ENCODE measurements around the gene RPL21.
A peak's percentile ranks its signal among the peaks of the same experiment; 100 is the strongest.
"Not testable (repeated sequence)": the region's sequence is repeated elsewhere in the genome, so short reads cannot be mapped to it uniquely, and the experiment has no call there.

RPL21 gene

DNA sequence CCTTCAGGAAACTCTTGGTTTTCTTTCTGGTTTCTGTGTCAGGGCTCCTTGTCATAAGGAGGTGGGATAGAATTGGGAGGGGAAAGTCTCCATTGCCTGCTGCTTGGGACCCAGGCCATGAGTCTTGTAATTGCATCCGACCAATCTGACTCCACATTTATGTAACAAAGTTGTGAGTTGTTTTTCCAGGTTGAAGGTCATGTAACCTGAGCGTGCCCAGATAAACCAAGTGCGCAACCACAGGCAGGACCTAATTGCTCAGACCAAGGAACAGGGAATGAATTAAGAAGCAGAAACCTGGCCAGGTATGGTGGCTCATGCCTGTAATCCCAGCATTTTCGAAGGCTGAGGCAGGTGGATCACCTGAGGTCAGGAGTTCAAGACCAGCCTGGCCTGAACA is 37.0 kb downstream of the RPL21 start (continued):
- no peak for TF ChIP-seq ZNF423 (tag by site-specific recombination; IDR thresholded peaks at IDR 0.05)
- no peak for TF ChIP-seq ZNF560 (tag by site-specific recombination; IDR thresholded peaks at IDR 0.05; ENCODE audit: borderline replicate concordance)

DNA sequence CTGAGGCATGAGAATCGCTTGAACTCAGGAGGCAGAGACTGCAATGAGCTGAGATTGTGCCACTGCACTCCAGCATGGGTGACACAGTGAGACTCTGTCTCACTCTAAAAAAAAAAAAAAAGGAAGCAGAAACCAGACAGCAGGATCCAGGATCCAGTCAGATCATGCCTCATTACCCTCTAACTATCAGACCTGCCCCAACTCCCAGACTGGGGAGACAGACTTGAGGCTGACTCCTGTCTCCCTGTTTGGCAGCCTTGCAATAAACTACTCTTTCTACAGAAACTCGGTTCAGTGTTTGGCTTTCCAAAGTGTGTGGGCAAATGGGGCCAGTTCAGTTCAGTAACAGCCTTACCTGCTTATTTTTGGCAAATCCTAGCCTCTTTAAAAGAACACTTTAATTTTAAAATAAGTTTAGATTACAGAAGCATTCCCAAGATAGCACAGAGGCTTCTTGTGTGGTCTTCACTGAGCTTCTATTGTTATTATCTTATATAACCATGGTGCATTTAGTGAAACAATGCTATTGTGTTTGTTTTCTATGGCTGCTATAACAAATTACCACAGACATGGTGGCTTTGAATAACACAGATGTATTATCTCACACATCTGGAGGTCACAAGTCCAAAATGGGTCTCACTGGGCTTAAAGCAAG is 37.8 kb downstream of the RPL21 start:
- no peaks in the 10 kb centered on the region for H3K36me3 ChIP-seq (ENCODE audit: control insufficient read depth in 2 of 2, insufficient read depth in 1 of 2, low read length in 2 of 2)
- no peak overlapping the region for H3K27ac ChIP-seq (ENCODE audit: extremely low read depth, low read depth, low read length)
- H3K9me3 ChIP-seq (ENCODE audit: control insufficient read depth, insufficient read depth, low read depth, low read length) = no peaks in the 10 kb centered on the region
- ChIA-PET CTCF (interaction anchor here (0.7 kb wide), 1 partner anchor 336 kb away, joined by 3 read pairs; no protein-coding TSS in a partner anchor), POLR2A (no interaction called here)
- H3K4me1 ChIP-seq (ENCODE audit: control insufficient read depth, insufficient read depth, low read length) = 0 out of 2 replicates have a peak, but pooled peaks cover 4% of the 10 kb centered on the region
- no peak overlapping the region for H3K4me3 ChIP-seq (ENCODE audit: low read depth, low read length)
- TF ChIP-seq WT1 (tag by site-specific recombination; IDR thresholded peaks at IDR 0.05) = 0 out of 2 replicates have a peak, but pooled peaks have one; percentile 14
- no peak for TF ChIP-seq MEIS1 (CRISPR knock-in tag; IDR thresholded peaks at IDR 0.05; ENCODE audit: borderline replicate concordance)
- TF ChIP-seq, protein P1, sequence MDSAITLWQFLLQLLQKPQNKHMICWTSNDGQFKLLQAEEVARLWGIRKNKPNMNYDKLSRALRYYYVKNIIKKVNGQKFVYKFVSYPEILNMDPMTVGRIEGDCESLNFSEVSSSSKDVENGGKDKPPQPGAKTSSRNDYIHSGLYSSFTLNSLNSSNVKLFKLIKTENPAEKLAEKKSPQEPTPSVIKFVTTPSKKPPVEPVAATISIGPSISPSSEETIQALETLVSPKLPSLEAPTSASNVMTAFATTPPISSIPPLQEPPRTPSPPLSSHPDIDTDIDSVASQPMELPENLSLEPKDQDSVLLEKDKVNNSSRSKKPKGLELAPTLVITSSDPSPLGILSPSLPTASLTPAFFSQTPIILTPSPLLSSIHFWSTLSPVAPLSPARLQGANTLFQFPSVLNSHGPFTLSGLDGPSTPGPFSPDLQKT (IDR thresholded peaks at IDR 0.05; ENCODE audit: borderline replicate concordance, low read depth, low read length) = no peak
- TF ChIP-seq, protein P2, sequence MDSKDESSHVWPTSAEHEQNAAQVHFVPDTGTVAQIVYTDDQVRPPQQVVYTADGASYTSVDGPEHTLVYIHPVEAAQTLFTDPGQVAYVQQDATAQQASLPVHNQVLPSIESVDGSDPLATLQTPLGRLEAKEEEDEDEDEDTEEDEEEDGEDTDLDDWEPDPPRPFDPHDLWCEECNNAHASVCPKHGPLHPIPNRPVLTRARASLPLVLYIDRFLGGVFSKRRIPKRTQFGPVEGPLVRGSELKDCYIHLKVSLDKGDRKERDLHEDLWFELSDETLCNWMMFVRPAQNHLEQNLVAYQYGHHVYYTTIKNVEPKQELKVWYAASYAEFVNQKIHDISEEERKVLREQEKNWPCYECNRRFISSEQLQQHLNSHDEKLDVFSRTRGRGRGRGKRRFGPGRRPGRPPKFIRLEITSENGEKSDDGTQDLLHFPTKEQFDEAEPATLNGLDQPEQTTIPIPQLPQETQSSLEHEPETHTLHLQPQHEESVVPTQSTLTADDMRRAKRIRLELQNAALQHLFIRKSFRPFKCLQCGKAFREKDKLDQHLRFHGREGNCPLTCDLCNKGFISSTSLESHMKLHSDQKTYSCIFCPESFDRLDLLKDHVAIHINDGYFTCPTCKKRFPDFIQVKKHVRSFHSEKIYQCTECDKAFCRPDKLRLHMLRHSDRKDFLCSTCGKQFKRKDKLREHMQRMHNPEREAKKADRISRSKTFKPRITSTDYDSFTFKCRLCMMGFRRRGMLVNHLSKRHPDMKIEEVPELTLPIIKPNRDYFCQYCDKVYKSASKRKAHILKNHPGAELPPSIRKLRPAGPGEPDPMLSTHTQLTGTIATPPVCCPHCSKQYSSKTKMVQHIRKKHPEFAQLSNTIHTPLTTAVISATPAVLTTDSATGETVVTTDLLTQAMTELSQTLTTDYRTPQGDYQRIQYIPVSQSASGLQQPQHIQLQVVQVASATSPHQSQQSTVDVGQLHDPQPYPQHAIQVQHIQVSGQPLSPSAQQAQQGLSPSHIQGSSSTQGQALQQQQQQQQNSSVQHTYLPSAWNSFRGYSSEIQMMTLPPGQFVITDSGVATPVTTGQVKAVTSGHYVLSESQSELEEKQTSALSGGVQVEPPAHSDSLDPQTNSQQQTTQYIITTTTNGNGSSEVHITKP (tag by site-specific recombination; IDR thresholded peaks at IDR 0.05) = peak; percentile 47; the same call in 1 of the 2 replicates

DNA sequence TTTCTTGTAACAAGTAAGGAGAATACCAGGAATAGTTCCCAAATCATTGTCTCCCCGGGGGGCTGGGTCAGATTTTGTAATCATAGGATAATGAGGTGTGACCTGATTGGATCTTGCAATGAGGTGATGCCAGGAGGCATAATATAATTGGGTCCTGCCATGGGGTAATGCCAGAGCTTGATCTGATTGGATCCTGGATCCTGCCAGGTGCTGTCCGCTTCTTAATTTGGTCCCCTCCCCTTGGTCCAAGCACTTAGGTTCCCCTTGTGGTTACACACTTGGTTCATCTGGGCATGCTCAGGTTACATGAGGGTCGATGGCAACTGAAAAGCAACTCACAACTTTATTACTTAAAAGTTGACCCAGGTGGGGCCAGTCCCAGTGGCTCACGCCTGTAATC is 39.4 kb downstream of the RPL21 start:
- Histone ChIP-seq H3K4me3 (ENCODE audit: low read depth, low read length) (no peak overlapping the region), H3K27ac (ENCODE audit: extremely low read depth, low read depth, low read length) (no peak overlapping the region), H3K9me3 (ENCODE audit: control insufficient read depth, insufficient read depth, low read depth, low read length) (no peaks in the 10 kb centered on the region), H3K4me1 (ENCODE audit: control insufficient read depth, insufficient read depth, low read length) (no peaks in the 10 kb centered on the region), H3K36me3 (ENCODE audit: control insufficient read depth in 2 of 2, insufficient read depth in 1 of 2, low read length in 2 of 2) (no peaks in the 10 kb centered on the region)
- ChIA-PET POLR2A (no interaction called here), CTCF (no interaction called here)
- TF ChIP-seq, protein P3, sequence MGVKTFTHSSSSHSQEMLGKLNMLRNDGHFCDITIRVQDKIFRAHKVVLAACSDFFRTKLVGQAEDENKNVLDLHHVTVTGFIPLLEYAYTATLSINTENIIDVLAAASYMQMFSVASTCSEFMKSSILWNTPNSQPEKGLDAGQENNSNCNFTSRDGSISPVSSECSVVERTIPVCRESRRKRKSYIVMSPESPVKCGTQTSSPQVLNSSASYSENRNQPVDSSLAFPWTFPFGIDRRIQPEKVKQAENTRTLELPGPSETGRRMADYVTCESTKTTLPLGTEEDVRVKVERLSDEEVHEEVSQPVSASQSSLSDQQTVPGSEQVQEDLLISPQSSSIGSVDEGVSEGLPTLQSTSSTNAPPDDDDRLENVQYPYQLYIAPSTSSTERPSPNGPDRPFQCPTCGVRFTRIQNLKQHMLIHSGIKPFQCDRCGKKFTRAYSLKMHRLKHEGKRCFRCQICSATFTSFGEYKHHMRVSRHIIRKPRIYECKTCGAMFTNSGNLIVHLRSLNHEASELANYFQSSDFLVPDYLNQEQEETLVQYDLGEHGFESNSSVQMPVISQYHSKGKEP (tag by site-specific recombination; IDR thresholded peaks at IDR 0.05) = no peak
- TF ChIP-seq, protein P4, sequence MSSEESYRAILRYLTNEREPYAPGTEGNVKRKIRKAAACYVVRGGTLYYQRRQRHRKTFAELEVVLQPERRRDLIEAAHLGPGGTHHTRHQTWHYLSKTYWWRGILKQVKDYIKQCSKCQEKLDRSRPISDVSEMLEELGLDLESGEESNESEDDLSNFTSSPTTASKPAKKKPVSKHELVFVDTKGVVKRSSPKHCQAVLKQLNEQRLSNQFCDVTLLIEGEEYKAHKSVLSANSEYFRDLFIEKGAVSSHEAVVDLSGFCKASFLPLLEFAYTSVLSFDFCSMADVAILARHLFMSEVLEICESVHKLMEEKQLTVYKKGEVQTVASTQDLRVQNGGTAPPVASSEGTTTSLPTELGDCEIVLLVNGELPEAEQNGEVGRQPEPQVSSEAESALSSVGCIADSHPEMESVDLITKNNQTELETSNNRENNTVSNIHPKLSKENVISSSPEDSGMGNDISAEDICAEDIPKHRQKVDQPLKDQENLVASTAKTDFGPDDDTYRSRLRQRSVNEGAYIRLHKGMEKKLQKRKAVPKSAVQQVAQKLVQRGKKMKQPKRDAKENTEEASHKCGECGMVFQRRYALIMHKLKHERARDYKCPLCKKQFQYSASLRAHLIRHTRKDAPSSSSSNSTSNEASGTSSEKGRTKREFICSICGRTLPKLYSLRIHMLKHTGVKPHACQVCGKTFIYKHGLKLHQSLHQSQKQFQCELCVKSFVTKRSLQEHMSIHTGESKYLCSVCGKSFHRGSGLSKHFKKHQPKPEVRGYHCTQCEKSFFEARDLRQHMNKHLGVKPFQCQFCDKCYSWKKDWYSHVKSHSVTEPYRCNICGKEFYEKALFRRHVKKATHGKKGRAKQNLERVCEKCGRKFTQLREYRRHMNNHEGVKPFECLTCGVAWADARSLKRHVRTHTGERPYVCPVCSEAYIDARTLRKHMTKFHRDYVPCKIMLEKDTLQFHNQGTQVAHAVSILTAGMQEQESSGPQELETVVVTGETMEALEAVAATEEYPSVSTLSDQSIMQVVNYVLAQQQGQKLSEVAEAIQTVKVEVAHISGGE (tag by site-specific recombination; conservative IDR thresholded peaks at IDR 0.05; ENCODE audit: low read depth) = peak; percentile 69
- TF ChIP-seq, protein P1 (IDR thresholded peaks at IDR 0.05; ENCODE audit: borderline replicate concordance, low read depth, low read length) = no peak

DNA sequence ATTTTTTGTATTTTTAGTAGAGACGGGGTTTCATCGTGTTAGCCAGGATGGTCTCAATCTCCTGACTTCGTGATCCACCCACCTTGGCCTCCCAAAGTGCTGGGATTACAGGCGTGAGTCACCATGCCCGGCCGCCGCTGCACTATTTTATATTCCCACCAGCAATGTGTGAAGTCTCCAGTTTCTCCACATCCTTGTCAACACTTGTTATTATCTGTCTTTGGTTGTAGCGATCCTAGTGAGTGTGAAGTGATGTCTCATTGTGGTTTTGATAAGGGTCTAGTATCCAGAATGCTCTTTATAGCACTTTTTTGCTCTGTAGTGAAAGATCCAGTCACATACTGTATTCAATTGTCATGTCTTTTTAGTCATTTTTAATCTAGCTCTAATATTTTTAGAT is 40.6 kb downstream of the RPL21 start:
- H3K27ac ChIP-seq (ENCODE audit: extremely low read depth, low read depth, low read length); POLR2A ChIA-PET; H3K4me3 ChIP-seq (ENCODE audit: low read depth, low read length); H3K9me3 ChIP-seq (ENCODE audit: control insufficient read depth, insufficient read depth, low read depth, low read length); H3K36me3 ChIP-seq (ENCODE audit: control insufficient read depth in 2 of 2, insufficient read depth in 1 of 2, low read length in 2 of 2); H3K4me1 ChIP-seq (ENCODE audit: control insufficient read depth, insufficient read depth, low read length): not testable (repeated sequence)
- CTCF ChIA-PET = interaction anchor here (0.7 kb wide), 1 partner anchor 68 kb away, joined by 3 read pairs; no protein-coding TSS in a partner anchor
